OCI-LY3 (cell line): ENCODE results near the gene ART5.

Source experiments
- H2AFZ ChIP-seq: fragments of 200-600, 300-600 bp; shearing (Covaris generic); 2 replicates; pipeline ENCODE4 v1.6.0; 2014; ENCODE audit warnings: antibody characterized with exemption, low read depth, low read length
- H3K27ac ChIP-seq: fragments of 200-600, 300-600 bp; sonication (generic); 2 replicates; pipeline ENCODE4 v1.5.1; 2014; ENCODE audit warnings: mild to moderate bottlenecking, low read length, moderate library complexity, mixed read lengths
- H3K27me3 ChIP-seq: fragments of 200-600, 300-600 bp; sonication (generic); 2 replicates; pipeline ENCODE4 v1.6.1; 2014; ENCODE audit warnings: low read depth, low read length, mixed read lengths
- H3K36me3 ChIP-seq: fragments of 200-600, 300-600 bp; sonication (generic); replicated peaks from 2 replicates; pipeline ENCODE3; 2014; ENCODE audit warnings: low read depth, low read length, mixed read lengths
- H3K4me1 ChIP-seq: fragments of 300-600, 200-600 bp; sonication (generic); 2 replicates; pipeline ENCODE4 v1.6.1; 2014; ENCODE audit warnings: low read length, mixed read lengths
- H3K4me2 ChIP-seq: fragments of 200-600, 300-600 bp; sonication (generic); 2 replicates; pipeline ENCODE4 v1.6.1; 2014; ENCODE audit warnings: low read length, mixed read lengths
- H3K4me3 ChIP-seq: fragments of 300-600, 200-600 bp; sonication (generic); 2 replicates; pipeline ENCODE4 v1.5.1; 2014; ENCODE audit warnings: antibody characterized with exemption, mild to moderate bottlenecking, low read length, moderate library complexity
- H3K79me2 ChIP-seq: fragments of 300-600, 200-600 bp; shearing (Covaris generic); 2 replicates; pipeline ENCODE4 v1.6.1; 2014; ENCODE audit warnings: mild to moderate bottlenecking, low read length, mixed read lengths
- H3K9ac ChIP-seq: fragments of 300-600, 200-600 bp; shearing (Covaris generic); 2 replicates; pipeline ENCODE4 v1.6.0; 2014; ENCODE audit warnings: mild to moderate bottlenecking, low read length, moderate library complexity
- H3K9me3 ChIP-seq: fragments of 200-600, 300-600 bp; shearing (Covaris generic); 2 replicates; pipeline ENCODE4 v1.6.1; 2014; ENCODE audit warnings: low read length, mixed read lengths; ENCODE audit not compliant: insufficient read depth
- H4K20me1 ChIP-seq: fragments of 200-600, 300-600 bp; sonication (generic); 2 replicates; pipeline ENCODE4 v1.6.1; 2016; ENCODE audit warnings: low read length, mixed read lengths; ENCODE audit not compliant: insufficient read depth
- EZH2phosphoT487 ChIP-seq: fragments of 200-600 bp; shearing (Covaris generic); IDR thresholded peaks from 2 replicates; pipeline ENCODE4 v1.6.1; 2018; ENCODE audit warnings: antibody characterized with exemption, mixed run types, low read depth
- TF ChIP-seq, protein P1 (sequence below): fragments of 200-600, 300-600 bp; sonication (generic); IDR thresholded peaks from 2 replicates; pipeline ENCODE4 v1.5.1; 2014; ENCODE audit warnings: antibody characterized with exemption, low read length, low read depth

Gene ART5

DNA sequence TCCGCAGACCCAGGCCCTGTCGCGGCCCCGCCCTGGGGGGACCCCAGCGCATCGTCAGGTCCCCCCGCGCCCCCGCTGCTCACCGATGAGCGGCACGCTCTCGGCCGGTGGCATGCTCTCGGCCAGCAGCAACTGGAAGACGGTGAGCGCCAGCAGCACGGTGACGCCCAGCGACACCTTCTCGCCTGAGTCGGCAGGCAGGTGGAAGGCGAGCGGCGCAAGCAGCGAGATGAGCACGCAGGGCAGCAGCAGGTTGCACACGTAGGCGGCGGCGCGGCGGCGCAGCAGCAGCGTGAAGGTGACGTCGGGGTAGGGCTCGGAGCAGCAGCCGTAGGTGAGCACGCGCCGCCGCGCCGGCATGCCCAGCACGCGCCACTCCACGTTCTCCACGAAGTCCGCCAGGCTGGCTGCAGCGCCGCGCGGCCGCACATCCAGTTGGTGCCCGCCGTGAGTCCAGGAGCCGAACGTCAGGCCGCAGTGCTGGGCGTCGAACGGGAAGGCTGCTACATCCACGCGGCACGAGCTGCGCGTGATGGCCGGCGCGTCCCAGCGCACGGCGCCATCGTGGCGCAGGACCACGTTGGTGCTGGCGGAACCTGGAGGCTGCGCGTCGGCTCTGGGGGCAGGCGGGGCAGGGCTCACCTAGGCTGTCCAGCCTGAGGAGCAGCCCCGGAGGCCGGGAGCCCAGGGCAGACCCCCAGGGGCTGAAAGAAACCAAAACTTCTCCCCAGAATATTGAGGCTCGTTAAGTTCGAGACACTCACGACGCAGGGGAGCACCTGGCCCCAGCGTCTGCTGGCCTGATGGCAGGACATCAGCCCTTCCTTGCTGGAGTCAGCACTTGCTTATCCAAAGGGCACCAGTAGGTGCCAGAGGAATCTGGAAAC lies 25.6 kb upstream of the ART5 start:
- H3K27ac ChIP-seq: no peak overlapping the region
- no peak overlapping the region for H3K4me3 ChIP-seq
- H3K36me3 ChIP-seq: peaks cover 17% of the 10 kb centered on the region
- H3K9ac ChIP-seq: no peak overlapping the region
- peaks cover 5% of the 10 kb centered on the region; the same call in 1 of the 2 replicates for H3K4me1 ChIP-seq
- no peaks in the 10 kb centered on the region for H3K79me2 ChIP-seq
- no peaks in the 10 kb centered on the region for H3K9me3 ChIP-seq
- H2AFZ ChIP-seq: no peak overlapping the region
- no peak overlapping the region for H3K4me2 ChIP-seq
- TF ChIP-seq EZH2phosphoT487: no peak
- TF ChIP-seq, protein P1, sequence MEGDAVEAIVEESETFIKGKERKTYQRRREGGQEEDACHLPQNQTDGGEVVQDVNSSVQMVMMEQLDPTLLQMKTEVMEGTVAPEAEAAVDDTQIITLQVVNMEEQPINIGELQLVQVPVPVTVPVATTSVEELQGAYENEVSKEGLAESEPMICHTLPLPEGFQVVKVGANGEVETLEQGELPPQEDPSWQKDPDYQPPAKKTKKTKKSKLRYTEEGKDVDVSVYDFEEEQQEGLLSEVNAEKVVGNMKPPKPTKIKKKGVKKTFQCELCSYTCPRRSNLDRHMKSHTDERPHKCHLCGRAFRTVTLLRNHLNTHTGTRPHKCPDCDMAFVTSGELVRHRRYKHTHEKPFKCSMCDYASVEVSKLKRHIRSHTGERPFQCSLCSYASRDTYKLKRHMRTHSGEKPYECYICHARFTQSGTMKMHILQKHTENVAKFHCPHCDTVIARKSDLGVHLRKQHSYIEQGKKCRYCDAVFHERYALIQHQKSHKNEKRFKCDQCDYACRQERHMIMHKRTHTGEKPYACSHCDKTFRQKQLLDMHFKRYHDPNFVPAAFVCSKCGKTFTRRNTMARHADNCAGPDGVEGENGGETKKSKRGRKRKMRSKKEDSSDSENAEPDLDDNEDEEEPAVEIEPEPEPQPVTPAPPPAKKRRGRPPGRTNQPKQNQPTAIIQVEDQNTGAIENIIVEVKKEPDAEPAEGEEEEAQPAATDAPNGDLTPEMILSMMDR: no peak
- H4K20me1 ChIP-seq: no peaks in the 10 kb centered on the region
- no peaks in the 10 kb centered on the region for H3K27me3 ChIP-seq

DNA sequence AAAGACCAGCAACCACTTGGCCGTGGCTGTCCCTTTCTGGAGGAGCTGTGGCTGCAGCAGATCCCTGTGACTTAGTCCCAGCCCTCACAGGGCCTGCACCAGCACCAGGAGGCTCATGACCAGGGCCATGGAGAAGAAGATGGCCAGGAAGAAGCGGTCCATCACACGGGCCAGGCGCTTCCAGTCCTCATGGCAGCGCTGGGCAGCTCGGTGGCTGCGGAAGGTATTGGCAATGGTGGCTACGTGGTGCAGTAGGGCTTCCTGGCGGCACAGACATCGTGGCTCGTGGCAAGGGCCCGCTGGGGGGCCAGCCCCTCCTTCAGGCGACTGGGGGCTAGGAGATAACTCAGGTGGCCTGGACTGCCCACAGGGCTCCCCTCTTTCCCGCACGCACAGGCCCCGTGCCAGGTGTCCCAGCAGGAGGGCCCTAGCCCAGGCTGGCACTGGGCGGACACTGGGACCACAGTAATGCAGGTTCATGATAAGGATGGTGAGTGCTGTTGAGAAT lies 24.3 kb upstream of the ART5 start:
- H4K20me1 ChIP-seq: no peaks in the 10 kb centered on the region
- H3K9me3 ChIP-seq: no peaks in the 10 kb centered on the region
- no peak overlapping the region for H3K27ac ChIP-seq
- H2AFZ ChIP-seq: no peak overlapping the region
- H3K79me2 ChIP-seq: no peaks in the 10 kb centered on the region
- H3K36me3 ChIP-seq: peaks cover 13% of the 10 kb centered on the region
- no peaks in the 10 kb centered on the region for H3K4me1 ChIP-seq
- H3K4me3 ChIP-seq: no peak overlapping the region
- H3K9ac ChIP-seq: no peak overlapping the region
- TF ChIP-seq, protein P1: no peak
- TF ChIP-seq EZH2phosphoT487: no peak
- no peaks in the 10 kb centered on the region for H3K27me3 ChIP-seq
- H3K4me2 ChIP-seq: no peak overlapping the region

DNA sequence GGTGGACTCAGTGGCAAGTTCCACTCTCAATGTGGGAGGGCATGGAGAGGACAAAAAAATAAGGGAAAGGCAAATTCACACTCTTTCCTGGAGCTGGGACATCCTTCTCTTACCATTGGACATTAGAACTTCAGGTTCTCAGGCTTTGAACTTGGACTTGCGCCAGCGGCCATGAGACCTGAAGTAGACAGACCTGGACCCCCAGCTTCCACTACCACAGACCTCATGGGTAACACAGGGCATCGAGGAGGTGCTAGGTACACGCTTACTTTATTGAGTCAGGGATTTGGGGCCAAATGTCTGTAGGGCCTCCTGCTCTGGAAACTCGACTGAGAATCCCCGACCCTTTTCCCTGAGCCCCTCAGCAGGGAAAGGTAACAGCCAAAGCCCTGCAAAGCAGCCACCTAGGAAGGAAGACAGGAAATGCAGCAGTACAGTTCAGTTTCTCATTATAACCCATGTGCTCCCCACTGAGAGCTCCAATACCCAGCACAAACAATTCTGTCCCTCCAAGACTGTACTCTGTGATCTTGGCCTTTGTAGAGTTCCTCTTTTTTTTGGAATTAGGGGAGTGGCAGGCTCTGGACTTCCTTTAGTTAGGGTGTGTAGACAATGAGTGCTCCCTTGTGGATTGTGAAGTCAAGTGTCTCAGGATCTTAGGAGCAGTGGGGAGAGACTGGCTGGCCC lies 23.7 kb upstream of the ART5 start:
- TF ChIP-seq, protein P1: no peak
- TF ChIP-seq EZH2phosphoT487: no peak
- no peaks in the 10 kb centered on the region for H4K20me1 ChIP-seq
- H2AFZ ChIP-seq: no peak overlapping the region
- H3K4me3 ChIP-seq: no peak overlapping the region
- H3K4me2 ChIP-seq: no peak overlapping the region
- H3K27ac ChIP-seq: no peak overlapping the region
- peaks cover 13% of the 10 kb centered on the region for H3K36me3 ChIP-seq
- no peaks in the 10 kb centered on the region for H3K27me3 ChIP-seq
- H3K79me2 ChIP-seq: no peaks in the 10 kb centered on the region
- no peaks in the 10 kb centered on the region for H3K9me3 ChIP-seq
- no peak overlapping the region for H3K9ac ChIP-seq
- H3K4me1 ChIP-seq: no peaks in the 10 kb centered on the region

DNA sequence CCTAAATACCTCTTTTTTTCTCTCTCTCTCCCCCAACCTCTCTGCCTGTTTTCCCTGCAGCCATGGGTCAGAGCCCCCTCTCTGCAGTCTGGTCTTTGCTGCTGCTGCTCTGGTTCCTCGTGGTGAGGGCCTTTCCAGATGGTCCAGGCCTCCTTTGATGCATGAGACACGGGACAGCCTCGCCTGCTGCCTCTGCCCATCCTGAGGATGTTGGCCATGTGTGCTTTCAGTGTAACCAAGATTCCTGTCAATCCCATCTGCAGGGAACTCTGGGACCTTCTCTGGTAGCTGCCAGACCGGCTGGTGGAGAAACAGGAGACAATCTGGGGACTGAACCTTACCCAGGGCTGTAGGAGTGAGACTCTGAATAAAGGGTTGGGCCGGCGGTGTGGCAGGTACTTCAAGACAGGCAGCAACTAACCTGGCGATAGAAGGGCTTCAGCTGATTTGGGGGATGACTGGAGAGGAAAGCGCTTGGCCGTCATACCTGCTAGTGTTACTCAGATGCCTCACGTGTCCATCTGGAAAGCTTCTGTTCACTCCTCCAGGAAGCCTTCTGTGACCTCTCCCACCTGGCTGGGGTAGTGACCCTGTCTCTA lies 22.3 kb upstream of the ART5 start:
- Histone ChIP-seq H3K9ac (no peak overlapping the region), H3K4me3 (no peak overlapping the region), H3K36me3 (peaks cover 13% of the 10 kb centered on the region)

More for the DNA sequence above, 22.3 kb upstream of the ART5 start:
- H3K9me3 ChIP-seq: no peaks in the 10 kb centered on the region
- no peak overlapping the region for H3K4me2 ChIP-seq
- TF ChIP-seq, protein P1: no peak
- no peak for TF ChIP-seq EZH2phosphoT487
- H3K4me1 ChIP-seq: no peaks in the 10 kb centered on the region
- H3K79me2 ChIP-seq: no peaks in the 10 kb centered on the region
- H2AFZ ChIP-seq: no peak overlapping the region
- H3K27me3 ChIP-seq: no peaks in the 10 kb centered on the region
- no peak overlapping the region for H3K27ac ChIP-seq
- no peaks in the 10 kb centered on the region for H4K20me1 ChIP-seq
